Left ventricle myocardium inferior (tissue), 1 donor: ENCODE results near the gene NTN4. TPM values are rescaled to one million over a fixed set of nuclear protein-coding genes. Genes with fewer than 3 reads are reported as not detected.
A peak's percentile ranks its signal among the peaks of the same experiment; 100 is the strongest.

Source experiments
- DNase-seq: peaks from one replicate; pipeline ENCODE4 v3.0.0-alpha.2; 2020
- H3K27ac ChIP-seq: fragments of 200-600 bp; replicated peaks from 2 replicates; pipeline ENCODE4 v1.8.0; 2021
- H3K27me3 ChIP-seq: fragments of 200-600 bp; 2 replicates; pipeline ENCODE4 v1.8.0; 2021; ENCODE audit warnings: low read depth
- H3K36me3 ChIP-seq: fragments of 200-600 bp; 2 replicates; pipeline ENCODE4 v1.8.0; 2021
- H3K4me1 ChIP-seq: fragments of 200-600 bp; 2 replicates; pipeline ENCODE4 v1.8.0; 2021
- H3K4me3 ChIP-seq: fragments of 200-600 bp; 2 replicates; pipeline ENCODE4 v1.8.0; 2021; ENCODE audit warnings: mild to moderate bottlenecking, moderate library complexity
- H3K9me3 ChIP-seq: fragments of 200-600 bp; replicated peaks from 2 replicates; pipeline ENCODE4 v1.8.0; 2021
- CTCF ChIP-seq: fragments of 200-600 bp; IDR thresholded peaks from 2 replicates; pipeline ENCODE4 v1.8.0; 2021; ENCODE audit warnings: antibody characterized with exemption, mild to moderate bottlenecking, borderline replicate concordance
- intact Hi-C: fragments of 100-400 bp; cut with micrococcal nuclease; formaldehyde crosslinking; loops from one replicate; pipeline ENCODE4 v1.11.0; 2022
- total RNA-seq: library from RNA; stranded (reverse); fragmentation: NEBNext Ultra II Directional; extraction: Animal tissue kit (Norgen Biotek cat#: 25700); gene quantifications from one replicate; pipeline ENCODE4 v1.2.1, GENCODE V29; 2021
- donor health status: DM: no; HTN: yes; CAD: no; lungs with severe emphysema.

Gene NTN4
- total RNA-seq, 1 donor from 2014 or later: 76.8 TPM

DNA sequence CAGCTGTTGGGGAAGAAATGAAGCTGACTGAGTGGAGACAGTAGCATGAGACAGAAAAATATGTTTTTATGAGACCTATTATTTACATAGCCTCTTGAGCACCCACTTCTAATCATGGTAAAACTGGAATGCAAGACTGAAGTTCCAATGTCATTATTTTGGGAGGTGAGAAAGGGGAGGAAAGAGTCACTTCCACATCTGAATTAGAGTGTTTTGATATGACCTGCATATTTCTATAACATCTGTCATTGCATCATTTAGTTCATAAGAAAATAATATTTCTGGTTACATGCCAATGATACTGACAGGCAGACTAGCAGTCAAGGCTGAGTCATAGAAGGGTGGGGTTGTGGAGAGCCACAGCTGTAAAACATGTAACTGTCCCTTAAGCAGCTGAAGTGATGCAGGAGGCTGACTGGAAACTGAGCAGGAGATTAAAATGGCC lies 26.7 kb downstream of the NTN4 start:
- TF ChIP-seq CTCF: no peak
- H3K4me1 ChIP-seq: peaks cover 66% of the 10 kb centered on the region
- no peaks in the 10 kb centered on the region for H3K36me3 ChIP-seq
- H3K27me3 ChIP-seq: no peaks in the 10 kb centered on the region
- peaks cover 11% of the 10 kb centered on the region for H3K9me3 ChIP-seq
- no peak overlapping the region for H3K4me3 ChIP-seq
- intact Hi-C loops: no loop called here
- no peak for DNase-seq
- peak overlapping the region; percentile 69 for H3K27ac ChIP-seq

- intact Hi-C loops: no loop called here
- Histone ChIP-seq H3K27ac (peak overlapping the region; percentile 69), H3K9me3 (peaks cover 16% of the 10 kb centered on the region), H3K36me3 (no peaks in the 10 kb centered on the region), H3K27me3 (no peaks in the 10 kb centered on the region), H3K4me3 (no peak overlapping the region), H3K4me1 (peaks cover 62% of the 10 kb centered on the region)
- no peak for DNase-seq
- TF ChIP-seq CTCF: no peak
Observed at GRCh38 chr12:95762123-95762785, 28.3 kb downstream of the NTN4 start.

- Histone ChIP-seq H3K27ac (peak overlapping the region; percentile 31), H3K36me3 (no peaks in the 10 kb centered on the region), H3K4me3 (no peak overlapping the region), H3K9me3 (peaks cover 16% of the 10 kb centered on the region), H3K27me3 (no peaks in the 10 kb centered on the region), H3K4me1 (peaks cover 59% of the 10 kb centered on the region)
- intact Hi-C loops: no loop called here
- TF ChIP-seq CTCF: no peak
- no peak for DNase-seq
Observed at GRCh38 chr12:95760371-95760770, 30.2 kb downstream of the NTN4 start.

DNA sequence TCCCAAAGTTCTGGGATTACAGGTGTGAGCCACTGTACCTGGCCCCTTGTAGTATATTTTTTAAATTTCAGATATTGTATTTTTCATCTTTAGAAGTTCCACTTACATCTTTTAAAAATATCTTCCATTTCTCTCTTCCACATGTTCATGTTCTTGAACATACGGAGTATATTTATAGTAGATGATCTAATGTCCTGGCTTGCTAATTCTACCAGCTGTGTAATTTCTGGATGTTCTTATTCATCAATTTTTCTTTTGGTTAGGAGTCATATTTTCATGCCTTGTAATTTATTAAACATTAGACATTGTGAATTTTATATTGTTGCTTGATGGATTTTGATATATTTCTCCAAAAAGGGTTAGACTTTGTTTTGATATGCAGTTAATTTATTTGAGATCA lies 30.8 kb downstream of the NTN4 start:
- Histone ChIP-seq H3K27me3 (no peaks in the 10 kb centered on the region), H3K9me3 (peaks cover 16% of the 10 kb centered on the region), H3K4me1 (peaks cover 57% of the 10 kb centered on the region), H3K4me3 (no peak overlapping the region), H3K36me3 (no peaks in the 10 kb centered on the region), H3K27ac (peak overlapping the region; percentile 31)
- DNase-seq: no peak
- TF ChIP-seq CTCF: no peak
- intact Hi-C loops: no loop called here

DNA sequence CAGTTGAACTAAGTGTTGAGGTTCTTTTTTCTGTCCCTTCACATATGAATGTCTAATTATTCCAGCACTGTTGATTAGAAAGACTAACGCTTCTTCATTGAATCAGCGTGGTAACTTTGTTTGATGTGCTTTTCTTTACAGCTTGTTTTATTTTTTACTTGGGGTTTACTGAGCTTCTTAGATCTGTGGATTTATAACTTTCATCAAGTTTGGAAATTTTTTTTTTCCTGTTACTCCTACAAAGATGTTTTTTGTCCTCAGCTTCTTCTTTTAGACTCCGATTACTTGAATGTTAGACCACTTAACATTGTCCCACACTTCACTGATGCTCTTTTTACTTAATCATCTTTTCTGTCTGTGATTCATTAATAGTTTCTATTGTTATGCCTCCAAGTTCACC lies 31.5 kb downstream of the NTN4 start:
- no peak for DNase-seq
- no peak overlapping the region for H3K4me3 ChIP-seq
- no peak for TF ChIP-seq CTCF
- intact Hi-C loops: no loop called here
- no peak overlapping the region for H3K27ac ChIP-seq
- peaks cover 54% of the 10 kb centered on the region for H3K4me1 ChIP-seq
- H3K36me3 ChIP-seq: no peaks in the 10 kb centered on the region
- no peaks in the 10 kb centered on the region for H3K27me3 ChIP-seq
- H3K9me3 ChIP-seq: peaks cover 16% of the 10 kb centered on the region
